ENCODE results near the gene PDE7B. TPM values are rescaled to one million over a fixed set of nuclear protein-coding genes. Genes with fewer than 3 reads are reported as not detected.

Gene PDE7B
- total and polyA plus RNA-seq, 4 experiments from 2014 or later: 0.06 to 0.94 (median 0.28) TPM

- POLR2A ChIA-PET (ENCODE audit: partially characterized antibody): no interaction called here
- peaks cover 2 to 5% of the 10 kb centered on the region in 2 donors for H3K27me3 Mint-ChIP-seq
These were observed 122.9 kb downstream of the PDE7B start for GRCh38 chr6:135974426-135974825.

GRCh38 chr6:135976585-135976984 lies 125.1 kb downstream of the PDE7B start:
- Mint-ChIP-seq H3K4me3 (no peak overlapping the region), H3K36me3 (no peaks in the 10 kb centered on the region), H3K4me1 (no peaks in the 10 kb centered on the region), H3K27ac (no peak overlapping the region), H3K27me3 (peaks cover 2 to 3% of the 10 kb centered on the region in 2 donors), H3K9me3 (peaks cover 0 to 6% (median 2%) of the 10 kb centered on the region in 8 donors)
- no peaks in the 10 kb centered on the region for H3K4me1 ChIP-seq (ENCODE audit: insufficient read depth, low read length)
- ChIA-PET POLR2A (ENCODE audit: partially characterized antibody) (no interaction called here), CTCF (ENCODE audit: partially characterized antibody) (no interaction called here)
- no peak overlapping the region for H3K4me3 ChIP-seq (ENCODE audit: low read length in 2 of 2)
- DNase-seq: no peak
- H3K27ac ChIP-seq (ENCODE audit: low read depth, low read length): no peak overlapping the region
- no peaks in the 10 kb centered on the region for H3K36me3 ChIP-seq (ENCODE audit: insufficient read depth, low read length)
- intact Hi-C loops (cut with micrococcal nuclease): no loop called here
- no peaks in the 10 kb centered on the region for H3K9me3 ChIP-seq (ENCODE audit: control insufficient read depth in 1 of 2, low read length in 2 of 2)
- H3K27me3 ChIP-seq (ENCODE audit: insufficient read depth, low read length): no peaks in the 10 kb centered on the region

More at GRCh38 chr6:135974426-135974825, 122.9 kb downstream of the PDE7B start:
- intact Hi-C loops (cut with micrococcal nuclease): no loop called here
- Mint-ChIP-seq H3K27ac (peak overlapping the region in 1 of 7 donors; percentile 58), H3K36me3 (no peaks in the 10 kb centered on the region), H3K4me1 (no peaks in the 10 kb centered on the region), H3K4me3 (no peak overlapping the region), H3K9me3 (peaks cover 0 to 4% (median under 1%) of the 10 kb centered on the region in 8 donors)
- H3K27me3 ChIP-seq (ENCODE audit: insufficient read depth, low read length): no peaks in the 10 kb centered on the region
- CTCF ChIA-PET (ENCODE audit: partially characterized antibody): no interaction called here
- H3K36me3 ChIP-seq (ENCODE audit: insufficient read depth, low read length): no peaks in the 10 kb centered on the region
- H3K9me3 ChIP-seq (ENCODE audit: control insufficient read depth in 1 of 2, low read length in 2 of 2): no peaks in the 10 kb centered on the region
- no peaks in the 10 kb centered on the region for H3K4me1 ChIP-seq (ENCODE audit: insufficient read depth, low read length)
- no peak overlapping the region for H3K27ac ChIP-seq (ENCODE audit: low read depth, low read length)
- no peak for DNase-seq
- H3K4me3 ChIP-seq (ENCODE audit: low read length in 2 of 2): no peak overlapping the region

GRCh38 chr6:135983093-135983492 lies 131.6 kb downstream of the PDE7B start:
- intact Hi-C loops (cut with micrococcal nuclease): no loop called here
- Mint-ChIP-seq H3K9me3 (peaks cover 0 to 6% (median under 1%) of the 10 kb centered on the region in 8 donors), H3K27me3 (no peaks in the 10 kb centered on the region), H3K4me3 (no peak overlapping the region), H3K4me1 (no peaks in the 10 kb centered on the region), H3K36me3 (no peaks in the 10 kb centered on the region), H3K27ac (no peak overlapping the region)
- ChIA-PET POLR2A (ENCODE audit: partially characterized antibody) (no interaction called here), CTCF (ENCODE audit: partially characterized antibody) (no interaction called here)
- H3K27me3 ChIP-seq (ENCODE audit: insufficient read depth, low read length): no peaks in the 10 kb centered on the region
- DNase-seq: no peak
- H3K36me3 ChIP-seq (ENCODE audit: insufficient read depth, low read length): no peaks in the 10 kb centered on the region
- H3K27ac ChIP-seq (ENCODE audit: low read depth, low read length): no peak overlapping the region
- H3K9me3 ChIP-seq (ENCODE audit: control insufficient read depth in 1 of 2, low read length in 2 of 2): no peaks in the 10 kb centered on the region
- no peaks in the 10 kb centered on the region for H3K4me1 ChIP-seq (ENCODE audit: insufficient read depth, low read length)
- H3K4me3 ChIP-seq (ENCODE audit: low read length in 2 of 2): no peak overlapping the region

- no peaks in the 10 kb centered on the region for H3K4me1 ChIP-seq (ENCODE audit: insufficient read depth, low read length)
- intact Hi-C loops (cut with micrococcal nuclease): no loop called here
- H3K27me3 Mint-ChIP-seq: no peaks in the 10 kb centered on the region
- H3K4me3 Mint-ChIP-seq: no peak overlapping the region
- H3K36me3 Mint-ChIP-seq: no peaks in the 10 kb centered on the region
- peaks cover 0 to 4% (median under 1%) of the 10 kb centered on the region in 8 donors for H3K9me3 Mint-ChIP-seq
- no peak overlapping the region for H3K4me3 ChIP-seq (ENCODE audit: low read length in 2 of 2)
- H3K27ac Mint-ChIP-seq: no peak overlapping the region
- DNase-seq: no peak
- POLR2A ChIA-PET (ENCODE audit: partially characterized antibody): no interaction called here
- CTCF ChIA-PET (ENCODE audit: partially characterized antibody): no interaction called here
- H3K36me3 ChIP-seq (ENCODE audit: insufficient read depth, low read length): no peaks in the 10 kb centered on the region
- H3K4me1 Mint-ChIP-seq: no peaks in the 10 kb centered on the region
- no peak overlapping the region for H3K27ac ChIP-seq (ENCODE audit: low read depth, low read length)
- no peaks in the 10 kb centered on the region for H3K9me3 ChIP-seq (ENCODE audit: control insufficient read depth in 1 of 2, low read length in 2 of 2)
- no peaks in the 10 kb centered on the region for H3K27me3 ChIP-seq (ENCODE audit: insufficient read depth, low read length)
These were observed 132.3 kb downstream of the PDE7B start for GRCh38 chr6:135983718-135984343.

GRCh38 chr6:135985471-135985870 lies 134.0 kb downstream of the PDE7B start:
- CTCF ChIA-PET (ENCODE audit: partially characterized antibody): no interaction called here
- Histone ChIP-seq H3K4me3 (ENCODE audit: low read length in 2 of 2) (no peak overlapping the region), H3K9me3 (ENCODE audit: control insufficient read depth in 1 of 2, low read length in 2 of 2) (no peaks in the 10 kb centered on the region), H3K27me3 (ENCODE audit: insufficient read depth, low read length) (no peaks in the 10 kb centered on the region), H3K4me1 (ENCODE audit: insufficient read depth, low read length) (no peaks in the 10 kb centered on the region), H3K36me3 (ENCODE audit: insufficient read depth, low read length) (no peaks in the 10 kb centered on the region), H3K27ac (ENCODE audit: low read depth, low read length) (no peak overlapping the region)
- Mint-ChIP-seq H3K4me1 (no peaks in the 10 kb centered on the region), H3K27me3 (no peaks in the 10 kb centered on the region), H3K4me3 (no peak overlapping the region), H3K27ac (no peak overlapping the region), H3K9me3 (peaks cover 0 to 2% (median 0%) of the 10 kb centered on the region in 8 donors), H3K36me3 (no peaks in the 10 kb centered on the region)
- intact Hi-C loops (cut with micrococcal nuclease): no loop called here
- DNase-seq: no peak
- POLR2A ChIA-PET (ENCODE audit: partially characterized antibody): no interaction called here

- DNase-seq: no peak
- Mint-ChIP-seq H3K4me1 (no peaks in the 10 kb centered on the region), H3K9me3 (peaks cover 0 to 2% (median 0%) of the 10 kb centered on the region in 8 donors), H3K4me3 (no peak overlapping the region), H3K27ac (no peak overlapping the region), H3K27me3 (peaks cover 0 to 2% of the 10 kb centered on the region in 2 donors), H3K36me3 (no peaks in the 10 kb centered on the region)
- H3K9me3 ChIP-seq (ENCODE audit: control insufficient read depth in 1 of 2, low read length in 2 of 2): no peaks in the 10 kb centered on the region
- no peak overlapping the region for H3K27ac ChIP-seq (ENCODE audit: low read depth, low read length)
- ChIA-PET POLR2A (ENCODE audit: partially characterized antibody) (no interaction called here), CTCF (ENCODE audit: partially characterized antibody) (no interaction called here)
- no peaks in the 10 kb centered on the region for H3K27me3 ChIP-seq (ENCODE audit: insufficient read depth, low read length)
- no peaks in the 10 kb centered on the region for H3K4me1 ChIP-seq (ENCODE audit: insufficient read depth, low read length)
- H3K4me3 ChIP-seq (ENCODE audit: low read length in 2 of 2): no peak overlapping the region
- no peaks in the 10 kb centered on the region for H3K36me3 ChIP-seq (ENCODE audit: insufficient read depth, low read length)
- intact Hi-C loops (cut with micrococcal nuclease): no loop called here
These were observed 135.7 kb downstream of the PDE7B start for GRCh38 chr6:135987226-135987625.

- CTCF ChIA-PET (ENCODE audit: partially characterized antibody): no interaction called here
- Mint-ChIP-seq H3K36me3 (no peaks in the 10 kb centered on the region), H3K4me3 (no peak overlapping the region), H3K4me1 (no peaks in the 10 kb centered on the region), H3K27ac (no peak overlapping the region), H3K9me3 (peaks cover 0 to 2% (median 0%) of the 10 kb centered on the region in 8 donors), H3K27me3 (peaks cover 0 to 2% of the 10 kb centered on the region in 2 donors)
- no peaks in the 10 kb centered on the region for H3K36me3 ChIP-seq (ENCODE audit: insufficient read depth, low read length)
- H3K27ac ChIP-seq (ENCODE audit: low read depth, low read length): no peak overlapping the region
- intact Hi-C loops (cut with micrococcal nuclease): no loop called here
- no peak for DNase-seq
- H3K27me3 ChIP-seq (ENCODE audit: insufficient read depth, low read length): no peaks in the 10 kb centered on the region
- no peaks in the 10 kb centered on the region for H3K4me1 ChIP-seq (ENCODE audit: insufficient read depth, low read length)
- POLR2A ChIA-PET (ENCODE audit: partially characterized antibody): no interaction called here
- H3K4me3 ChIP-seq (ENCODE audit: low read length in 2 of 2): no peak overlapping the region
- no peaks in the 10 kb centered on the region for H3K9me3 ChIP-seq (ENCODE audit: control insufficient read depth in 1 of 2, low read length in 2 of 2)
These were observed 138.9 kb downstream of the PDE7B start for GRCh38 chr6:135990439-135990838.
